Lower leg skin (tissue), 4 donors: ENCODE results near the gene FOXL3. TPM values are rescaled to one million over a fixed set of nuclear protein-coding genes. Genes with fewer than 3 reads are reported as not detected.

Experiments
- DNase-seq, 2 donors: peaks; one replicate each; pipeline ENCODE4 v3.0.0-alpha.2; 2019; ENCODE audit warnings: low spot score in 2 of 2
- H3K4me3 ChIP-seq: fragments of 200-600 bp; sonication (generic); 2 replicates; pipeline ENCODE4 v1.5.1; 2017; ENCODE audit warnings: mild to moderate bottlenecking, low read depth; ENCODE audit not compliant: poor library complexity, severe bottlenecking
- POLR2A ChIP-seq, 2 donors: fragments of 450-650 bp; IDR thresholded peaks; one replicate each; pipeline ENCODE4 v1.6.1; 2016 to 2017; ENCODE audit warnings: antibody characterized with exemption in 2 of 2, mild to moderate bottlenecking in 1 of 2, moderate library complexity in 1 of 2
- WGBS, 2 donors: methylation state at CpG; one replicate each; pipeline ENCODE4 v1.1.5; 2018; 5-methylcytosine and 5-hydroxymethylcytosine counted together
- intact Hi-C: fragments of 100-400 bp; cut with DNase I; formaldehyde crosslinking; loops from one replicate; pipeline ENCODE4 v1.15.0; 2023; ENCODE audit warnings: low total_unique reads
- total RNA-seq, 4 donors: library from RNA; depleted of rRNA; stranded (reverse); fragments of >200 nt; gene quantifications; one replicate each; pipeline ENCODE4 v1.1.0, GENCODE V29; 2016
- TF ChIP-seq, protein P1 (sequence below), 3 donors: fragments of 450-650 bp; IDR thresholded peaks; one replicate each; pipeline ENCODE4 v1.5.1; 2016; ENCODE audit warnings: antibody characterized with exemption in 3 of 3, mild to moderate bottlenecking in 3 of 3, moderate library complexity in 2 of 3

The FOXL3 gene
- total RNA-seq, 4 donors from 2014 or later: not detected

DNA sequence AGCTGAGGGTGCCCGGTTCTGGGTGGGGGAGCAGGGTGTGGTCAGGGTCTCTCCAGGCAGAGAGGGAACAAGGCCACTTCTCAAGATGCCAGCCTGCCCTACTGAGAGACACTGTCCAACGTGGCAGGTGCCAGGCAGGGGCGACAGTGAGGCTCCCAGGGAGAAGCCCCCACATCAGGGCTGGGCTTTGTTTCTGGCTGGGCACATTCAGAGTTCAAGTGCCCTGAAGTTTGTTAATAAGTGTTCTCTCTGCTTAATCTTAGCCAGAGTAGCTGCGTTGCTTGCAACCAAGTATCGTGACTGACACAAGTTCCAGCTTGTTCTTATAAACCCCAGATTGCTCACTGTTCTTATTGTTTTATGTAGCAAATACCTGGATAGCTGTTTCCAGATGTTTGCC is 21.8 kb downstream of the FOXL3 start:
- no peak overlapping the region for H3K4me3 ChIP-seq
- no peak for TF ChIP-seq POLR2A (IDR thresholded peaks at IDR 0.05)
- TF ChIP-seq, protein P1, sequence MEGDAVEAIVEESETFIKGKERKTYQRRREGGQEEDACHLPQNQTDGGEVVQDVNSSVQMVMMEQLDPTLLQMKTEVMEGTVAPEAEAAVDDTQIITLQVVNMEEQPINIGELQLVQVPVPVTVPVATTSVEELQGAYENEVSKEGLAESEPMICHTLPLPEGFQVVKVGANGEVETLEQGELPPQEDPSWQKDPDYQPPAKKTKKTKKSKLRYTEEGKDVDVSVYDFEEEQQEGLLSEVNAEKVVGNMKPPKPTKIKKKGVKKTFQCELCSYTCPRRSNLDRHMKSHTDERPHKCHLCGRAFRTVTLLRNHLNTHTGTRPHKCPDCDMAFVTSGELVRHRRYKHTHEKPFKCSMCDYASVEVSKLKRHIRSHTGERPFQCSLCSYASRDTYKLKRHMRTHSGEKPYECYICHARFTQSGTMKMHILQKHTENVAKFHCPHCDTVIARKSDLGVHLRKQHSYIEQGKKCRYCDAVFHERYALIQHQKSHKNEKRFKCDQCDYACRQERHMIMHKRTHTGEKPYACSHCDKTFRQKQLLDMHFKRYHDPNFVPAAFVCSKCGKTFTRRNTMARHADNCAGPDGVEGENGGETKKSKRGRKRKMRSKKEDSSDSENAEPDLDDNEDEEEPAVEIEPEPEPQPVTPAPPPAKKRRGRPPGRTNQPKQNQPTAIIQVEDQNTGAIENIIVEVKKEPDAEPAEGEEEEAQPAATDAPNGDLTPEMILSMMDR (IDR thresholded peaks at IDR 0.05): no peak
- WGBS, 2 donors: 18 to 24% methylated on average over 5 of the region's 5 CpGs
- intact Hi-C loops: no loop called here
- DNase-seq: no peak

- no peak for DNase-seq
- TF ChIP-seq, protein P1 (IDR thresholded peaks at IDR 0.05): no peak
- TF ChIP-seq POLR2A (IDR thresholded peaks at IDR 0.05): no peak
- 55 to 57% methylated on average over 6 of the region's 6 CpGs for WGBS, 2 donors
- no peak overlapping the region for H3K4me3 ChIP-seq
- intact Hi-C loops: no loop called here
These were observed 22.5 kb downstream of the FOXL3 start for GRCh38 chr7:312424-312823.

DNA sequence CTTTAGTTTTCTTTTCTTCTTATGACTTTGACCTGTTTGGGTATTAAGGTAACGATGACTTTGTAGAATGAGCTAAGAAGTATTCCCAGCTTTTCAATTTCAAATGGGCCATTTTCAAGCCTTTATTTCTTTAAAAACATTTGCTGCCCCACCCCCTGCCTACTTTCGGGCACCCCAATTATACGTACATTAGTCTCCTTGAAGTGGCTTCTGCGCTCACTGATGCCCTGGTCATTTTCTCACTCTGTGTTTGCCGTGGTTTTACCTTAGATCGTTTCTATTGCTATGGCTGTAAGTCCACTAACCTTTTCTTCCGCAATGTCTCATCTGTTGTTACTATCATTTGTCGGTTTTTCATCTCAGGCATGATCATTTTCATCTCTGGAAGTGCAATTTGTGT is 24.9 kb downstream of the FOXL3 start:
- no peak for DNase-seq
- no peak overlapping the region for H3K4me3 ChIP-seq
- TF ChIP-seq POLR2A (IDR thresholded peaks at IDR 0.05): no peak
- TF ChIP-seq, protein P1 (IDR thresholded peaks at IDR 0.05): no peak
- intact Hi-C loops: no loop called here
- 96 to 98% methylated on average over 8 of the region's 8 CpGs for WGBS, 2 donors

DNA sequence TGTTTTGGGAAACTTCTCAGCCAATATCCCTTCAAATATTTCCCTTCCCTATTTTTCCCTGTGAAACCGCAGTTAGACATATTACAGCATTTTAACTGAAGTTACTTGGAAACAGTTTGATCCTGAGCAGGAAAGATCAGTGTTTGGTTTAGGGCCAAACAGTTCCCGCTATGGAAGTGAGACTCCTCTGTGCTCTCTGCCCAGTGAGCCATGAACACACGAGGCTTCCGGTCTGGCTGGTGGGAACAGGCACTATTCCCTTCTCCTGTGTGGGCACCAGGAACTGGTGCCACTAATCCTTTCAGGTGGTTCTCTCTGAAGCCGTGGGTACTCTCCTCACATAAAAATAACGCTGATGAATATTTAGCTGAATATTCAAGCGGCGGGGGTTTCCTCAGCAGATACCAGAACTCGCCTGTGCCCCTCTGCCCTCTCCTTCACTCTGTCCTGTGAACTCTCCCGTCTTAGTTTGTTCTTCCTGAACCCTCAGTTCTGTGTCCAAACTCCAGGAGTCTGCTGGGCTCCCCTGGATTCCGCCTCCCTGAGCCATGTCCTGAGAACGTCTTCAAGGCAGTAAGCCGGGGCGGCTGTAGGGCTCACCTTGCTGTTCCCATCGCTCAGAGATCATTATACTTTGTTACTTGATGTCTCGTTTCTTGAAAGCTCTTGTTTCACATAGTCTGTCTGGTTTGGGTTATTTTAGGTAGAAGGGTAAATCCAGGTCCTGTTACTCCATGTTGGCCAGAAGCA is 25.7 kb downstream of the FOXL3 start:
- WGBS, 2 donors: 78 to 80% methylated on average over 16 of the region's 16 CpGs
- TF ChIP-seq POLR2A (IDR thresholded peaks at IDR 0.05): no peak
- TF ChIP-seq, protein P1 (IDR thresholded peaks at IDR 0.05): no peak
- intact Hi-C loops: no loop called here
- H3K4me3 ChIP-seq: no peak overlapping the region
- DNase-seq: no peak

- whole genome bisulfite sequencing, 2 donors: 83 to 88% methylated on average over 27 of the region's 27 CpGs
- TF ChIP-seq, protein P1 (IDR thresholded peaks at IDR 0.05): no peak
- no peak for TF ChIP-seq POLR2A (IDR thresholded peaks at IDR 0.05)
- DNase-seq: no peak
- H3K4me3 ChIP-seq: no peak overlapping the region
- intact Hi-C loops: no loop called here
These were observed 27.9 kb downstream of the FOXL3 start for GRCh38 chr7:317643-318405.
